Calu3 (cell line): Measurements from ENCODE around the gene KIF5A. TPM values are rescaled to one million over a fixed set of nuclear protein-coding genes. Genes with fewer than 3 reads are reported as not detected.

Source experiments
- BruUV-seq: library from RNA; stranded (reverse); fragments of 400-500 nt; replicated peaks from 2 replicates; lab custom pipeline; 2021; lab: Mats Ljungman, UMichigan
- CTCF ChIA-PET: fragments of 300-600 bp; sonication (Branson Sonifier 250); formaldehyde crosslinking; loops from one replicate; lab custom pipeline; 2022; ENCODE audit warnings: antibody characterized with exemption; lab: Charles Lee
- DNase-seq: peaks from one replicate; pipeline ENCODE4 v3.0.0; 2022
- H3K27ac Mint-ChIP-seq: one replicate; pipeline ENCODE4 v1.8.0; 2022; ENCODE audit warnings: mixed read lengths; ENCODE audit not compliant: unreplicated experiment
- H3K27me3 Mint-ChIP-seq: one replicate; pipeline ENCODE4 v1.8.0; 2022; ENCODE audit warnings: mixed read lengths; ENCODE audit not compliant: unreplicated experiment
- H3K36me3 Mint-ChIP-seq: one replicate; pipeline ENCODE4 v1.8.0; 2022; ENCODE audit warnings: mild to moderate bottlenecking, moderate library complexity, mixed read lengths; ENCODE audit not compliant: insufficient read depth, unreplicated experiment
- H3K4me1 Mint-ChIP-seq: one replicate; pipeline ENCODE4 v1.8.0; 2022; ENCODE audit warnings: mild to moderate bottlenecking, low read depth, mixed read lengths; ENCODE audit not compliant: unreplicated experiment
- H3K4me3 Mint-ChIP-seq: one replicate; pipeline ENCODE4 v1.8.0; 2022; ENCODE audit warnings: mild to moderate bottlenecking, low read depth, moderate library complexity, mixed read lengths; ENCODE audit not compliant: unreplicated experiment
- H3K9me3 Mint-ChIP-seq: one replicate; pipeline ENCODE4 v1.8.0; 2022; ENCODE audit warnings: low read depth, mixed read lengths; ENCODE audit not compliant: unreplicated experiment
- CTCF ChIP-seq: fragments of 200-600 bp; IDR thresholded peaks from one replicate; pipeline ENCODE4 v1.8.0; 2022; ENCODE audit warnings: antibody characterized with exemption; ENCODE audit not compliant: unreplicated experiment
- intact Hi-C: fragments of 100-400 bp; cut with micrococcal nuclease; formaldehyde crosslinking; loops from one replicate; pipeline ENCODE4 v1.10.0; 2022; ENCODE audit not compliant: unreplicated experiment
- total RNA-seq: library from RNA; stranded (reverse); gene quantifications from 2 replicates; pipeline ENCODE4 v1.2.3, GENCODE V29; 2022

Gene KIF5A
- total RNA-seq, 1 experiment from 2014 or later, result not detected

DNA sequence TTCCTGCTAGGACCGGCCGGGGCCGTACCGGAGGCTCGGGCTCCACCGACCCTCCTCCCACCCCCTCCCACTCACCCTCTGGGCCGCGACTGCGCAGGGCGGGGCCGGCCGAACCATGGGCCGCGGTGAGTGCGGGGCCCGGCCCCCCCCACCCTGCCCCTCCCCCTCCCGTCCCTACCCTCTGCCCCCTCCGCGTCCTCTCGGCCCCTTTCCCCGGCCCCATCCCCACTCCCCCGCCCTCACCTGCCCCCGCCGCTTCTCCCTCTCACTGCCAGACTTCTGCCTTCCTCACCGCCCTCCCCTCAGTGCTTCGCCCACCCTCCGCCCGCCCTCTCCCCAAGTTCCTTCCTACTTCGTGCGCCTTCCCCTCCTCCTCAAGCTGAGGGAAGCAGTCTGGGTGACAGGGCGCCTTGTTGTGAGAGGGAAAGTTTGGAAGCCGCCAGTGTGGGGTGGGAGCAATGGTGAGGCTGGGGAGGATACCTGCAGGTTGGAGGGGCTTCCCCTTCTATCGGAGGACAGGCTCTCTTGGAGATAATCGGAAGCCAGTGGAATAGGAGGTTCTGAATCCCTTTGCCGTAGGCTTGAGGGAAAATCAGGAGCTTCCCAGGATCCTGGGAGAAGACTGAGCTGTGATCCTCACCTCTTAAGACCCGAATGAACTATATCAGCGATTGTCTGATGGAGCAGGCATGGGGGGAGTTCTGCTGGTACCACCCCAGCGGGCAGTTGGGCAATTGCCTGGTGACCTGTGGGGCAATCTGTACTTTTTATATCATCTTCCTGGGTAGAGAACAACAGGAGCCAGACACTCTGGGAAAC lies 26.7 kb upstream of the KIF5A start:
- H3K4me3 Mint-ChIP-seq, result peak overlapping the region; percentile 95
- no peak for DNase-seq
- BruUV-seq, result TSS peak; percentile 24
- H3K9me3 Mint-ChIP-seq, result no peaks in the 10 kb centered on the region
- H3K27ac Mint-ChIP-seq, result peak overlapping the region; percentile 88
- CTCF ChIA-PET, result no interaction called here
- peaks cover 99% of the 10 kb centered on the region for H3K36me3 Mint-ChIP-seq
- no peaks in the 10 kb centered on the region for H3K27me3 Mint-ChIP-seq
- intact Hi-C loops, result no loop called here
- TF ChIP-seq CTCF, result no peak
- peaks cover 47% of the 10 kb centered on the region for H3K4me1 Mint-ChIP-seq

- H3K4me3 Mint-ChIP-seq, result peak overlapping the region; percentile 95
- intact Hi-C loops, result no loop called here
- peaks cover 99% of the 10 kb centered on the region for H3K36me3 Mint-ChIP-seq
- CTCF ChIA-PET, result interaction anchor here (0.6 to 0.8 kb wide), 2 partner anchors 71 to 762 kb away, joined by 3 to 4 read pairs; no protein-coding TSS in a partner anchor
- peaks cover 38% of the 10 kb centered on the region for H3K4me1 Mint-ChIP-seq
- no peak for TF ChIP-seq CTCF
- no peaks in the 10 kb centered on the region for H3K27me3 Mint-ChIP-seq
- DNase-seq, result no peak
- H3K9me3 Mint-ChIP-seq, result no peaks in the 10 kb centered on the region
- peak overlapping the region; percentile 88 for H3K27ac Mint-ChIP-seq
- no TSS peak for BruUV-seq
These were observed 25.9 kb upstream of the KIF5A start for GRCh38 chr12:57523706-57524614.

- intact Hi-C loops, result no loop called here
- H3K27ac Mint-ChIP-seq, result no peak overlapping the region
- CTCF ChIA-PET, result no interaction called here
- no peaks in the 10 kb centered on the region for H3K27me3 Mint-ChIP-seq
- no peaks in the 10 kb centered on the region for H3K9me3 Mint-ChIP-seq
- no TSS peak for BruUV-seq
- TF ChIP-seq CTCF, result no peak
- H3K4me3 Mint-ChIP-seq, result peak overlapping the region; percentile 95
- peaks cover 32% of the 10 kb centered on the region for H3K4me1 Mint-ChIP-seq
- DNase-seq, result no peak
- peaks cover 99% of the 10 kb centered on the region for H3K36me3 Mint-ChIP-seq
These were observed 24.8 kb upstream of the KIF5A start for GRCh38 chr12:57524814-57525614.
